SIG-M5 treated with dmso at 0.1 percent for 504 hours (cell line): ENCODE measurements around the gene AP3S2.
"Not testable (repeated sequence)": the region's sequence is repeated elsewhere in the genome, so short reads cannot be mapped to it uniquely, and the experiment has no call there.

ENCODE experiments used
- DNase-seq: peaks from one replicate; lab custom pipeline; 2025; ENCODE audit not compliant: unreplicated experiment; lab: John Stamatoyannopoulos, UW

AP3S2 gene

GRCh38 chr15:89836267-89837133 lies 57.3 kb downstream of the AP3S2 start:
- no peak for DNase-seq

DNA sequence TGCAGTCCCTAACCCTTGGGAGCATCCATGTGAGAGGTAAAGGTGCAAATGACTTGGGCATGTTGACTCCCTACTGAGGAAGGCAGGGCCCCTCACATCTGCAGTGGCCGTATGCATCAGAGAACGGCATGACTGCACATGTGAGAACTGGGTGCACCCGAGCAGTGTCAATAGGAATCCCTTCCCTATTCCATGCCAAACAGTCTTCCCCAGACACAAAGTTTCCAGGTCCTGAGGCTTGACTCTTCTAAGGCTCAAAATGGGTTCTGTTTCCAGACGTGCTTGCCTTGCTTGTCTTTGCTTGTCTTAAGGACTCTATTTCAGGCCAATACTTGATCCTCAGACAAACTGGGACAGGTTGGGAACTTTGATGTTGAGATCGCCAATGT lies 58.6 kb downstream of the AP3S2 start:
- no peak for DNase-seq

- DNase-seq = not testable (repeated sequence)
These were observed 59.2 kb downstream of the AP3S2 start for GRCh38 chr15:89834465-89835175.

DNA sequence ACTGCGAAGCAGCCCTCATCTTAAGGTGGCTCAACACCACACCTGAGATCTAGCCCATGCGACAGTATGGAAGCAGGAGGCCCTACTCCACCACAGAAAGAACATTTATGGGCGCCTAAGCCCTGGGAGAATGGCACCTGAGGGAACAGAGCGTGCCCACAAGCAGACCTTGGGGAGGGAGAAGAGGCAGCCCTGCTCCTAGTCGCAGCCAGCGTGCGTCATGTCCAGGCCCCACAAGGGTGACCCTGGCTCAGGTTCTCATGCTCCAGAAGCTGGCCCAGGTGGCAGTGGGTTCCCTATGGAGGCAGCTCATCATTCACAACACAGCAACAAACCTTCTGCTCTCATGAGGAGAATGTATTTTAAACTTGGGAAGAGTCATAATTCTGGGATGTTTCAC lies 59.8 kb downstream of the AP3S2 start:
- no peak for DNase-seq

- DNase-seq = no peak
These were observed 63.2 kb downstream of the AP3S2 start for GRCh38 chr15:89830639-89831038.

DNA sequence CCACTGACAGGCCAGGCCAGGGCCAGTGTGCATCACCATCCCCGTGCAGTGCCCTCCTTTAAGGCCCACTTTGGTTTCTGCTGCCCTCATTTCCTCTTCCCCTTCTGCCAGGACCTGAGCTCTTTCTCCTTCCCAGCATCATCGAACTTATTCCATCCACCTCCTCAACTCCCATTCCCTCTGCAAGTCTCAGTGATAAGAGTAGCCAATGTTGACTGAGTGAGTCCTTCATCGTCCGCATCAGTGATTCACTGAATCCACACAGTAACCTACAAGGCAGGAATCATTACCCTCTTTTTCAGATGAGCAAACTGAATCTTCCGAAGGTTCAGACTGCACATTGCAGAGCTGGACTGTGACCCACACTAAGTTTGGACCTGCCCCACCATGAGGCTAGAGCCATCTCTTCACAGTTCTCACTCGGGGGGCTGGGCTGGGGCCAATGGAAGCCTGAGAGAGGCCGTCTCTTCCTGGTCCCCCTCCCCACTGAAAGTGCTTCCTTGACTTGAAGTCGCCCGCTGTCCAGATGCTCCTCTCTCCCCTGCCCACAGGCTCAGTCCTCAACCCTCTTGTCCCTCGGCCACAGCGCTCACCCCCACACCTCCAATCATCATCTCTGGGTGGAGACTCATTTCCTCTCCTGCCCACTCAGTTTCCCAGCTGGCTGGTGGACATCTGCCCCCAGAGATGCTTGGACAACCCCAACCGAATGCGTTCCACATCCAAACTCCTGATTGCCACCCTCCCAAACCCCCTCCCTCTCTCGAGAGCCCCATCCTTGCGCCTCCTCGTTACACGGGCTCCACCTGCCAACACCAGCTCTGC lies 64.0 kb downstream of the AP3S2 start:
- DNase-seq = no peak

GRCh38 chr15:89829161-89829560 lies 64.6 kb downstream of the AP3S2 start:
- no peak for DNase-seq

- DNase-seq = no peak
These were observed 65.3 kb downstream of the AP3S2 start for GRCh38 chr15:89828281-89829145.

- no peak for DNase-seq
These were observed 66.0 kb downstream of the AP3S2 start for GRCh38 chr15:89827829-89828228.

DNA sequence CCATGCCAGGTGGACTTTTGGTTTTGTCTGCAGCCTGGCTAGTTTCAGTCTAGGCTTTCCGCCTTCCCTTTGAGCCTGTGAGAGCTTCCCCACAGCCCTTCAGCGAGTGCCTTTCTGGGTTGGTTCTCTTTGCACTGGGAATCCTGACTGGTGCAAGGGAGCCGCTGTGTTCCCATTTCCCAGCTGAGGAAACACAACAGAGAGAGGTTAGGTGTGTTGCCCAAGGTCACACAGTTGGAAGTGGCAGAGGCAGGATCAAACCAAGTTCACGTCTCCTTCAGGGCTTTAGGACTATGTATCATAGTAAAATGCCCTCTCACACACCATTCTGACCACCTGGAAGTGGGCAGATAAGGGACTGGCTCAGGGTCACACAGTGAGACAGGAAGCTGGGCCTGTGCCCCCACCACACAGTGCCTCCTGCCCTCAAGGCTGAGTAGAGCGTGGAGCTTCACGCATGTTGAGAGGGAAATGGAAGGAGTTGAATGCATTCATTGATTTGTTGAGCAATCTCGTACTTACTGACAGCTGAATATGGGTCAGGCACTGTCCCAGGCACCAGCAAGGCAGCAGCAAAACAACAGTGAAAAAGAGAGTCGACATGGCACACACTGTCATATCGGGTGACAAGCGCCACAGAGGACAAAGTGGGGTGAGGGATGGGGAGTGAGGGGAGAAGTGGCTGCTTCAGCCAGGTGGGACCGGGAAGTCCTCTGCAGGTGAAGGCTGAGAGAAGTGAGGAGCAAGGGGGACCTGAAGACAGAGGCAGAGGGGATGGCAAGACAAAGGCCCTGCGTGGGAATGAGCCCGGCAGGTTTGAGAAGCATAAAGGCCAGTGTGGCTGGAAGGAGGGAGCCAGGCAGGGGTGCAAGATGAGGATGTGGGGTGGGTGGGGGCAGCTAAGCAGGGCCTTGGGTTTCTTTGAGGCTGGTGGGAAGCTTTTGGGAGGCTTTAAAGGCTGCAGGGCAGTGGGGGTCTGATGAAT lies 66.8 kb downstream of the AP3S2 start:
- no peak for DNase-seq

- DNase-seq = peak; percentile 80
These were observed 68.4 kb downstream of the AP3S2 start for GRCh38 chr15:89825271-89825940.

DNA sequence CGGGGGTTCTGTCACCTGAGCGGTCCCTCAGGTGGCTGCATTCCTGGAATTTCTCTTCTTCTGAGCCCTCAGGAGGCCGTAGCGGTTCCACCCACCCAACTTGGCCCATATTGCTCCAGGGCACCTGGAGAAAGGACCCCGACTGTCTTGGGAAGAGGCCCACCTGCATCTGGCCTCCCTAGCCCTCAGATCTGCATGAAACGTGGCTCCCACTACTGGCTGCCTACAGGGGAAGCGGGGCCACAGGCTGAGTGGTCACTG lies 69.3 kb downstream of the AP3S2 start:
- DNase-seq = no peak

GRCh38 chr15:89823836-89824606 lies 69.8 kb downstream of the AP3S2 start:
- DNase-seq = no peak

- no peak for DNase-seq
These were observed 70.7 kb downstream of the AP3S2 start for GRCh38 chr15:89822951-89823711.

DNA sequence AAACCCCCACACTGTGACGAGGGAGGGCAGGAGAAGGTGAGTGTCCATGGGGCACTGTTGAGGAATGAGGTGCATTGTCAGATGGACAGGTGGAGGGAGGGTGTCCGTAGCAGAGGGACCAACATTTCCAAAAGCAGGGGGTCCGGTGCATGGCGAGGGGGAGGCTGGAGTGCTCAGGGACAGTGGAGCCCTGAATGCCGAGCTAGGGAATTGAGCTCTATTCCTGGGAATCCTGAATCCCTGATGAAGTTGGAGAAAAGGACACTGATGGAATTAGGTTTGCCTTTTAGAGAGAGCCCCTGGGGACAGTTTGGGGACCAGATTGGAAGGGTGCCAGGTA lies 71.2 kb downstream of the AP3S2 start:
- DNase-seq = no peak

DNA sequence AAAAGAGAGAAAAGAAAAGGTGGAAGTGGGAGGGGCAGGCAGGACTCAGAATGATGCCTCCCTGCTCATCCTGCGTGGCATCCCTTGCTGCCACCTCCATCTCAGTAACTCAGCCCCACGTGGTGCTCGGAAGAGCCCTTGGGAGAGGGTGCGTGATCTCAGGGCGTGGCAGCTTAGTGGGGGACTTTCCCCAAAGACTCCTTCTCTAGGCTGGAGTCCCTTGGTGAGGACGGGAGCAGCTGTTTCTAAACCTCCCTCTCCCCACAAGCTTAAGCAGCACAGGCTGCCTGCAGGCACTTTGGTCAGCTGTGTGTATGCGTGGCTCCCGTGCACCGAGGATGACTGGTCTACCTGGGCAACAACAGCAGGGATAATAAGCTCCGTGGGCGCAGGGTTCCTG lies 71.8 kb downstream of the AP3S2 start:
- no peak for DNase-seq

DNA sequence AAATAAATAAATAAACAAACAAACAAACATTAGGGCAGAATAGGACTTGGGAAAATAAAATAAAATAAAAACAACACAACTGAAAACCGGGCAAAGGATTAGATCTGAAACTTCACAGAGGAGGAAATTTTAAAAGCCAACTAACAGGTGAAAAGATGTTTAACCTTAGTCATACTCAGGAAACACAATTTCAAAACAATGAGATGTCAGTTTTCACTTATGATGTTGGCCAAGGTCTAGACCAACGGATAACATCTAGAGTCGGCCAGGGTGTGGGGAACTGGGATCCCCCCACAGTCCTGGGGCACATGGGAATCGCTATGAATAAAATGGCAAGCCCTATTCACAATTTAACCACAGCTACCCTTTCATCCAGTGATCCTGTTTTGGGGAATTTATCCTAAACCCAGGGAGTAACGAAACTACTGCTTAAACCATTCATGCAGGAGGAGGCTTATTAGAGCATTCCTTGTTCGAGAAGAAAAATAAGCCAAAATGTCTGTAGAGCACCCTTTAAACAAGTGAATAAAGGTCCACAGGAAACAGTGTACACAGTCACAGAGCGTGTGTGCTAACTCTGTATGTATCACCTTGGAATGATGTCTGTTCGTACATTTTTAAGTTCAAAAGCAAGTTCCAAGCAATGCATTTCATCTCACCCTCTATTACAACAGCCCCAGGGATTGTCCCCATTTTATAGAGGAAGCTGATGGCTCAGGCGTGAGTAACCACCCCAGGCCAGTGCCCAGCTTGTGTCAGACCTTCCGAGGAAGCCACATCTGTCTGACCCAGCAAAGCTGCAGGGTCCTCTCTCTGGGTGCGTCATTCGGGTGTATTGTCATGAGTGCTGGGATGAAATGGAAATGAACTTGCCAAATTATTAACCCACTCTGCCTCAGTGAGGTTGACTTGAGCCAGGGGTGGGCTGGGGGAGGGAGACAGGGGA lies 72.9 kb downstream of the AP3S2 start:
- no peak for DNase-seq
